Skeletal muscle satellite cell (primary cell): ENCODE results near the gene C6orf132.

Source experiments
- H3K27me3 ChIP-seq: 2 replicates; pipeline ENCODE4 v1.7.0; 2013; ENCODE audit warnings: low read length; ENCODE audit not compliant: control insufficient read depth, insufficient read depth
- H3K36me3 ChIP-seq: 2 replicates; pipeline ENCODE4 v1.7.0; 2013; ENCODE audit warnings: mild to moderate bottlenecking, control low read depth, low read length; ENCODE audit not compliant: insufficient read depth
- H3K4me1 ChIP-seq: 2 replicates; pipeline ENCODE4 v1.7.0; 2013; ENCODE audit warnings: low read length; ENCODE audit not compliant: control insufficient read depth, insufficient read depth
- H3K4me2 ChIP-seq: 2 replicates; pipeline ENCODE4 v1.7.0; 2013; ENCODE audit warnings: mild to moderate bottlenecking, low read length
- H3K4me3 ChIP-seq: 2 replicates; pipeline ENCODE4 v1.7.0; 2013; ENCODE audit warnings: low read length
- H3K9ac ChIP-seq: 2 replicates; pipeline ENCODE4 v1.7.0; 2013; ENCODE audit warnings: mild to moderate bottlenecking, low read depth, low read length, moderate library complexity
- H3K9me3 ChIP-seq: replicated peaks from 2 replicates; pipeline ENCODE4 v1.7.0; 2013; ENCODE audit warnings: mild to moderate bottlenecking, control low read depth, low read length

The C6orf132 gene

DNA sequence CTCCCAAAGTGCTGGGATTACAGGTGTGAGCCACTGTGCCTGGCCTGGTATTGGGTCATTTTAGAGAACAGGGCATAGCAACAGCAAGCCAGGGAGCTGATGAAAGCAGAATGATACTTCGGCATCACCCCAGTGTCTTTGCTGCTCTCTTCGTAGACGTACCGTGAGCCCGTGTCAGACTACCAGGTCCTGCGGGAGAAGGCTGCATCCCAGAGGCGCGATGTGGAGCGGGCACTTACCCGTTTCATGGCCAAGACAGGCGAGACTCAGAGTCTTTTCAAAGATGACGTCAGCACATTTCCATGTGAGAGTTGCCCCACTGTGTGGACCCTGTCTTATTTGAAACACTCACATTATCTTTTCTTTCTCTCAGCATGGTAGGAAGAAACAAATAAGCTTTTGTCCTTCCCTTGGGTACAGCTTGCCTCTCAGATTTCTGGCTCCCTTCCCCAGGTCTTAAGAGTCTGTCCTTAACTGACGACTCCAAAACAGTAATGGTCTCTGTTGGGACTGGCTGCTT, 76.2 kb downstream of the C6orf132 start:
- peaks cover 56% of the 10 kb centered on the region for H3K36me3 ChIP-seq
- H3K27me3 ChIP-seq = no peaks in the 10 kb centered on the region
- no peak overlapping the region for H3K4me2 ChIP-seq
- no peak overlapping the region for H3K4me3 ChIP-seq
- H3K4me1 ChIP-seq = peaks cover 10% of the 10 kb centered on the region
- no peak overlapping the region for H3K9ac ChIP-seq
- no peaks in the 10 kb centered on the region for H3K9me3 ChIP-seq

DNA sequence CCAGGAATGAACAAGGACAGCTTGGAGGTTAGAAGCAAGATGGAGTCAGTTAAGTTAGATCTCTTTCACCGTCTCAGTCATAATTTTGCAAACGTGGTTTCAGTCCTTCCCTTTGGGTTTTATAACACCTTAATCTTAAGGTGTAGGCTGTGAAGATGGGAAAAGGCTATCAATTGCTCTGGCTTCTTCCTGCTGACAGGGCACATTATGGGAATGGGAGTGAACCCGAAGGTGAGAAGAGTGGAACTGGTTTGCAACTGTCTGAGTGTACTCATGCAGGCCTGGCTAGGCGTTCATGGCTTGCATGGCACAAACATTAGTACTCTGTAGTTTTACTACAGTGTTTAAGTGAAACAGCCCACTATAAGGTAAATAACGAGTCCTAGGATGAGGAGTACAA, 82.7 kb downstream of the C6orf132 start:
- H3K4me3 ChIP-seq = no peak overlapping the region
- H3K36me3 ChIP-seq = peaks cover 50% of the 10 kb centered on the region
- no peaks in the 10 kb centered on the region for H3K27me3 ChIP-seq
- no peak overlapping the region for H3K4me2 ChIP-seq
- H3K4me1 ChIP-seq = no peaks in the 10 kb centered on the region
- H3K9me3 ChIP-seq = no peaks in the 10 kb centered on the region
- no peak overlapping the region for H3K9ac ChIP-seq

DNA sequence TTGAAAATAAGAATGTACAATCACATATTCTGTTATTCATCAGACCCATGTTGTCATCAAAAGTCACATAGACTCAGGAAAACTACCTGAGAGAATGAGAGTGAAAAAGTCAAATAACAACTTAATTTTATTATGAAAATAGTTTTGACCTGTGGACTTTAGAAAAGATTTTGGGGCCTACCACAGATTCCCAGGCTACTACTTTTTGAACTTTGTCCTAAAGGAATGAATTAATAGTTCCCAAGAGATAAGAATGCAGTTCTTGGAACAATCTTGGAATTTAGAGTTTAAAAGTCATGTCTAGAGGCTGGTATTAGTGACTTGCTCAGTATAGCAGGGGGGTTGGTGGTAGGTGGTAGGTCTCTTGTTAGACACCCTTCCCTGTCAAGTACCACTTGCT, 88.8 kb downstream of the C6orf132 start:
- Histone ChIP-seq H3K4me1 (peaks cover 4% of the 10 kb centered on the region), H3K4me3 (no peak overlapping the region), H3K9ac (no peak overlapping the region), H3K4me2 (no peak overlapping the region), H3K36me3 (peaks cover 31% of the 10 kb centered on the region), H3K9me3 (no peaks in the 10 kb centered on the region), H3K27me3 (no peaks in the 10 kb centered on the region)

DNA sequence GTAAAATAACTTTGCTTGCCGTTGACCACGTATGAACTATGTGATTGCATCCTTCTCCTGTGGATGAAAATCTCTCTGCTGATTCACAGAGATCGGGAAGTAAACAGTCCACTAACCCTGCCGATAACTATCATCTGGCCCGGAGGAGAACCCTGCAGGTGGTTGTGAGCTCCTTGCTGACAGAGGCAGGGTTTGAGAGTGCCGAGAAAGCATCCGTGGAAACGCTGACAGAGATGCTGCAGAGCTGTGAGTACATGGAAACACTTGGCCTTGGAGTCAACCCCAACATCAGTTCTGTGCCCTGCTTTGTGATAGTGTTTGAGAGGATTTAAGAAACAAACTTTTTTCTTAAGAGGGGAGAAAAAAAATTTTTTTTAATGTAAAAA, 91.2 kb downstream of the C6orf132 start:
- peaks cover 18% of the 10 kb centered on the region for H3K36me3 ChIP-seq
- H3K27me3 ChIP-seq = no peaks in the 10 kb centered on the region
- H3K9me3 ChIP-seq = no peaks in the 10 kb centered on the region
- H3K4me3 ChIP-seq = peak overlapping the region; percentile 87
- peaks cover 23% of the 10 kb centered on the region for H3K4me1 ChIP-seq
- peak overlapping the region; percentile 94 for H3K9ac ChIP-seq
- peak overlapping the region; percentile 80 for H3K4me2 ChIP-seq
